Measurements from ENCODE around the gene SLC11A2. TPM values are rescaled to one million over a fixed set of nuclear protein-coding genes. Genes with fewer than 3 reads are reported as not detected.

Gene SLC11A2
- total and polyA plus RNA-seq, 2 of the 8 experiments (the other 6 are each of a cell fraction or from before 2014, with no cell fraction given) = 55.0 to 61.5 TPM

DNA sequence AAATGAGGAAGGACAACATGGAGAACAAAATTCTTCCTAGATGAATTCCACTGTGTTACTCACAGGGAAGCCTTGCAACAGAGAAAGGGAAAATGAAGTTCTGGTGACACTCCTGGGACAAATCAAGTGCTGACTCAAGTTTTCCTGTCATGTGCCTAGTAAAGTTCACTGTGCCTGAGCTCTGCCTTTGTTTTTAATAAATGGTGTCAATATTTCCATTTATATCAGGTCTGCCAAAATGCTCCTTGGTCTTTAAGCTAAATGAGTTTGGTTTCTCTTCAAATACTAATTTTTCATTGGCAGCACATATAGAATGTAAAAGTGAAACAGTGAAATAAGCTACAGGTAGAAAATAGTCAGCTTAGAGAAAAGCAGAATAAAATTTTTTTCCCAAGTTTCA is 40.9 kb downstream of the SLC11A2 start (continued):
- TF ChIP-seq, protein P1, sequence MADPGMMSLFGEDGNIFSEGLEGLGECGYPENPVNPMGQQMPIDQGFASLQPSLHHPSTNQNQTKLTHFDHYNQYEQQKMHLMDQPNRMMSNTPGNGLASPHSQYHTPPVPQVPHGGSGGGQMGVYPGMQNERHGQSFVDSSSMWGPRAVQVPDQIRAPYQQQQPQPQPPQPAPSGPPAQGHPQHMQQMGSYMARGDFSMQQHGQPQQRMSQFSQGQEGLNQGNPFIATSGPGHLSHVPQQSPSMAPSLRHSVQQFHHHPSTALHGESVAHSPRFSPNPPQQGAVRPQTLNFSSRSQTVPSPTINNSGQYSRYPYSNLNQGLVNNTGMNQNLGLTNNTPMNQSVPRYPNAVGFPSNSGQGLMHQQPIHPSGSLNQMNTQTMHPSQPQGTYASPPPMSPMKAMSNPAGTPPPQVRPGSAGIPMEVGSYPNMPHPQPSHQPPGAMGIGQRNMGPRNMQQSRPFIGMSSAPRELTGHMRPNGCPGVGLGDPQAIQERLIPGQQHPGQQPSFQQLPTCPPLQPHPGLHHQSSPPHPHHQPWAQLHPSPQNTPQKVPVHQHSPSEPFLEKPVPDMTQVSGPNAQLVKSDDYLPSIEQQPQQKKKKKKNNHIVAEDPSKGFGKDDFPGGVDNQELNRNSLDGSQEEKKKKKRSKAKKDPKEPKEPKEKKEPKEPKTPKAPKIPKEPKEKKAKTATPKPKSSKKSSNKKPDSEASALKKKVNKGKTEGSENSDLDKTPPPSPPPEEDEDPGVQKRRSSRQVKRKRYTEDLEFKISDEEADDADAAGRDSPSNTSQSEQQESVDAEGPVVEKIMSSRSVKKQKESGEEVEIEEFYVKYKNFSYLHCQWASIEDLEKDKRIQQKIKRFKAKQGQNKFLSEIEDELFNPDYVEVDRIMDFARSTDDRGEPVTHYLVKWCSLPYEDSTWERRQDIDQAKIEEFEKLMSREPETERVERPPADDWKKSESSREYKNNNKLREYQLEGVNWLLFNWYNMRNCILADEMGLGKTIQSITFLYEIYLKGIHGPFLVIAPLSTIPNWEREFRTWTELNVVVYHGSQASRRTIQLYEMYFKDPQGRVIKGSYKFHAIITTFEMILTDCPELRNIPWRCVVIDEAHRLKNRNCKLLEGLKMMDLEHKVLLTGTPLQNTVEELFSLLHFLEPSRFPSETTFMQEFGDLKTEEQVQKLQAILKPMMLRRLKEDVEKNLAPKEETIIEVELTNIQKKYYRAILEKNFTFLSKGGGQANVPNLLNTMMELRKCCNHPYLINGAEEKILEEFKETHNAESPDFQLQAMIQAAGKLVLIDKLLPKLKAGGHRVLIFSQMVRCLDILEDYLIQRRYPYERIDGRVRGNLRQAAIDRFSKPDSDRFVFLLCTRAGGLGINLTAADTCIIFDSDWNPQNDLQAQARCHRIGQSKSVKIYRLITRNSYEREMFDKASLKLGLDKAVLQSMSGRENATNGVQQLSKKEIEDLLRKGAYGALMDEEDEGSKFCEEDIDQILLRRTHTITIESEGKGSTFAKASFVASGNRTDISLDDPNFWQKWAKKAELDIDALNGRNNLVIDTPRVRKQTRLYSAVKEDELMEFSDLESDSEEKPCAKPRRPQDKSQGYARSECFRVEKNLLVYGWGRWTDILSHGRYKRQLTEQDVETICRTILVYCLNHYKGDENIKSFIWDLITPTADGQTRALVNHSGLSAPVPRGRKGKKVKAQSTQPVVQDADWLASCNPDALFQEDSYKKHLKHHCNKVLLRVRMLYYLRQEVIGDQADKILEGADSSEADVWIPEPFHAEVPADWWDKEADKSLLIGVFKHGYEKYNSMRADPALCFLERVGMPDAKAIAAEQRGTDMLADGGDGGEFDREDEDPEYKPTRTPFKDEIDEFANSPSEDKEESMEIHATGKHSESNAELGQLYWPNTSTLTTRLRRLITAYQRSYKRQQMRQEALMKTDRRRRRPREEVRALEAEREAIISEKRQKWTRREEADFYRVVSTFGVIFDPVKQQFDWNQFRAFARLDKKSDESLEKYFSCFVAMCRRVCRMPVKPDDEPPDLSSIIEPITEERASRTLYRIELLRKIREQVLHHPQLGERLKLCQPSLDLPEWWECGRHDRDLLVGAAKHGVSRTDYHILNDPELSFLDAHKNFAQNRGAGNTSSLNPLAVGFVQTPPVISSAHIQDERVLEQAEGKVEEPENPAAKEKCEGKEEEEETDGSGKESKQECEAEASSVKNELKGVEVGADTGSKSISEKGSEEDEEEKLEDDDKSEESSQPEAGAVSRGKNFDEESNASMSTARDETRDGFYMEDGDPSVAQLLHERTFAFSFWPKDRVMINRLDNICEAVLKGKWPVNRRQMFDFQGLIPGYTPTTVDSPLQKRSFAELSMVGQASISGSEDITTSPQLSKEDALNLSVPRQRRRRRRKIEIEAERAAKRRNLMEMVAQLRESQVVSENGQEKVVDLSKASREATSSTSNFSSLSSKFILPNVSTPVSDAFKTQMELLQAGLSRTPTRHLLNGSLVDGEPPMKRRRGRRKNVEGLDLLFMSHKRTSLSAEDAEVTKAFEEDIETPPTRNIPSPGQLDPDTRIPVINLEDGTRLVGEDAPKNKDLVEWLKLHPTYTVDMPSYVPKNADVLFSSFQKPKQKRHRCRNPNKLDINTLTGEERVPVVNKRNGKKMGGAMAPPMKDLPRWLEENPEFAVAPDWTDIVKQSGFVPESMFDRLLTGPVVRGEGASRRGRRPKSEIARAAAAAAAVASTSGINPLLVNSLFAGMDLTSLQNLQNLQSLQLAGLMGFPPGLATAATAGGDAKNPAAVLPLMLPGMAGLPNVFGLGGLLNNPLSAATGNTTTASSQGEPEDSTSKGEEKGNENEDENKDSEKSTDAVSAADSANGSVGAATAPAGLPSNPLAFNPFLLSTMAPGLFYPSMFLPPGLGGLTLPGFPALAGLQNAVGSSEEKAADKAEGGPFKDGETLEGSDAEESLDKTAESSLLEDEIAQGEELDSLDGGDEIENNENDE (IDR thresholded peaks at IDR 0.05; ENCODE audit: insufficient replicate concordance, low read length) = no peak
- TF ChIP-seq CREB1 (IDR thresholded peaks at IDR 0.05) (no peak), TEAD4 (IDR thresholded peaks at IDR 0.05; ENCODE audit: low read depth, low read length) (no peak), KDM1A (IDR thresholded peaks at IDR 0.05; ENCODE audit: borderline replicate concordance, low read length) (no peak), EP300 (IDR thresholded peaks at IDR 0.05; ENCODE audit: borderline replicate concordance in 1 of 2, low read depth in 2 of 2, low read length in 2 of 2) (no peak), JUND (IDR thresholded peaks at IDR 0.05; ENCODE audit: low read length) (no peak), NRF1 (IDR thresholded peaks at IDR 0.05; ENCODE audit: low read depth, low read length) (no peak)
- TF ChIP-seq, protein P2, sequence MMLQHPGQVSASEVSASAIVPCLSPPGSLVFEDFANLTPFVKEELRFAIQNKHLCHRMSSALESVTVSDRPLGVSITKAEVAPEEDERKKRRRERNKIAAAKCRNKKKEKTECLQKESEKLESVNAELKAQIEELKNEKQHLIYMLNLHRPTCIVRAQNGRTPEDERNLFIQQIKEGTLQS (IDR thresholded peaks at IDR 0.05; ENCODE audit: insufficient read depth, low read depth, low read length) = no peak

Measured in H1 (cell line).